Hematopoietic multipotent progenitor cell treated with erythropoietin and hydrocortisone succinate and interleukin-3 and kit ligand, for 4 days (in vitro differentiated cells): ENCODE measurements around the gene AKAP12.
"Not testable (repeated sequence)": the region's sequence is repeated elsewhere in the genome, so short reads cannot be mapped to it uniquely, and the experiment has no call there.

ENCODE experiments used
- DNase-seq: peaks from one replicate; pipeline ENCODE4 v3.0.0-alpha.2; 2015

Gene AKAP12

DNA sequence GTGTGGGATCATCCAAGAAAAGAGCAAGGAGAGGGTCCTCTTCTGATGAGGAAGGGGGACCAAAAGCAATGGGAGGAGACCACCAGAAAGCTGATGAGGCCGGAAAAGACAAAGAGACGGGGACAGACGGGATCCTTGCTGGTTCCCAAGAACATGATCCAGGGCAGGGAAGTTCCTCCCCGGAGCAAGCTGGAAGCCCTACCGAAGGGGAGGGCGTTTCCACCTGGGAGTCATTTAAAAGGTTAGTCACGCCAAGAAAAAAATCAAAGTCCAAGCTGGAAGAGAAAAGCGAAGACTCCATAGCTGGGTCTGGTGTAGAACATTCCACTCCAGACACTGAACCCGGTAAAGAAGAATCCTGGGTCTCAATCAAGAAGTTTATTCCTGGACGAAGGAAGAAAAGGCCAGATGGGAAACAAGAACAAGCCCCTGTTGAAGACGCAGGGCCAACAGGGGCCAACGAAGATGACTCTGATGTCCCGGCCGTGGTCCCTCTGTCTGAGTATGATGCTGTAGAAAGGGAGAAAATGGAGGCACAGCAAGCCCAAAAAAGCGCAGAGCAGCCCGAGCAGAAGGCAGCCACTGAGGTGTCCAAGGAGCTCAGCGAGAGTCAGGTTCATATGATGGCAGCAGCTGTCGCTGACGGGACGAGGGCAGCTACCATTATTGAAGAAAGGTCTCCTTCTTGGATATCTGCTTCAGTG, 110.8 kb downstream of the AKAP12 start:
- no peak for DNase-seq

DNA sequence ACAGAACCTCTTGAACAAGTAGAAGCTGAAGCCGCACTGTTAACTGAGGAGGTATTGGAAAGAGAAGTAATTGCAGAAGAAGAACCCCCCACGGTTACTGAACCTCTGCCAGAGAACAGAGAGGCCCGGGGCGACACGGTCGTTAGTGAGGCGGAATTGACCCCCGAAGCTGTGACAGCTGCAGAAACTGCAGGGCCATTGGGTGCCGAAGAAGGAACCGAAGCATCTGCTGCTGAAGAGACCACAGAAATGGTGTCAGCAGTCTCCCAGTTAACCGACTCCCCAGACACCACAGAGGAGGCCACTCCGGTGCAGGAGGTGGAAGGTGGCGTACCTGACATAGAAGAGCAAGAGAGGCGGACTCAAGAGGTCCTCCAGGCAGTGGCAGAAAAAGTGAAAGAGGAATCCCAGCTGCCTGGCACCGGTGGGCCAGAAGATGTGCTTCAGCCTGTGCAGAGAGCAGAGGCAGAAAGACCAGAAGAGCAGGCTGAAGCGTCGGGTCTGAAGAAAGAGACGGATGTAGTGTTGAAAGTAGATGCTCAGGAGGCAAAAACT, 111.5 kb downstream of the AKAP12 start:
- no peak for DNase-seq

DNA sequence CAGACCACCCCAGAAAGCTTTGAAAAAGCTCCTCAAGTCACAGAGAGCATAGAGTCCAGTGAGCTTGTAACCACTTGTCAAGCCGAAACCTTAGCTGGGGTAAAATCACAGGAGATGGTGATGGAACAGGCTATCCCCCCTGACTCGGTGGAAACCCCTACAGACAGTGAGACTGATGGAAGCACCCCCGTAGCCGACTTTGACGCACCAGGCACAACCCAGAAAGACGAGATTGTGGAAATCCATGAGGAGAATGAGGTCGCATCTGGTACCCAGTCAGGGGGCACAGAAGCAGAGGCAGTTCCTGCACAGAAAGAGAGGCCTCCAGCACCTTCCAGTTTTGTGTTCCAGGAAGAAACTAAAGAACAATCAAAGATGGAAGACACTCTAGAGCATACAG, 112.0 kb downstream of the AKAP12 start:
- DNase-seq: no peak

DNA sequence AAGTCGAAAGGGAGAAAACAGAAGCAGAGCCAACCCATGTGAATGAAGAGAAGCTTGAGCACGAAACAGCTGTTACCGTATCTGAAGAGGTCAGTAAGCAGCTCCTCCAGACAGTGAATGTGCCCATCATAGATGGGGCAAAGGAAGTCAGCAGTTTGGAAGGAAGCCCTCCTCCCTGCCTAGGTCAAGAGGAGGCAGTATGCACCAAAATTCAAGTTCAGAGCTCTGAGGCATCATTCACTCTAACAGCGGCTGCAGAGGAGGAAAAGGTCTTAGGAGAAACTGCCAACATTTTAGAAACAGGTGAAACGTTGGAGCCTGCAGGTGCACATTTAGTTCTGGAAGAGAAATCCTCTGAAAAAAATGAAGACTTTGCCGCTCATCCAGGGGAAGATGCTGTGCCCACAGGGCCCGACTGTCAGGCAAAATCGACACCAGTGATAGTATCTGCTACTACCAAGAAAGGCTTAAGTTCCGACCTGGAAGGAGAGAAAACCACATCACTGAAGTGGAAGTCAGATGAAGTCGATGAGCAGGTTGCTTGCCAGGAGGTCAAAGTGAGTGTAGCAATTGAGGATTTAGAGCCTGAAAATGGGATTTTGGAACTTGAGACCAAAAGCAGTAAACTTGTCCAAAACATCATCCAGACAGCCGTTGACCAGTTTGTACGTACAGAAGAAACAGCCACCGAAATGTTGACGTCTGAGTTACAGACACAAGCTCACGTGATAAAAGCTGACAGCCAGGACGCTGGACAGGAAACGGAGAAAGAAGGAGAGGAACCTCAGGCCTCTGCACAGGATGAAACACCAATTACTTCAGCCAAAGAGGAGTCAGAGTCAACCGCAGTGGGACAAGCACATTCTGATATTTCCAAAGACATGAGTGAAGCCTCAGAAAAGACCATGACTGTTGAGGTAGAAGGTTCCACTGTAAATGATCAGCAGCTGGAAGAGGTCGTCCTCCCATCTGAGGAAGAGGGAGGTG, 112.9 kb downstream of the AKAP12 start:
- DNase-seq: no peak

DNA sequence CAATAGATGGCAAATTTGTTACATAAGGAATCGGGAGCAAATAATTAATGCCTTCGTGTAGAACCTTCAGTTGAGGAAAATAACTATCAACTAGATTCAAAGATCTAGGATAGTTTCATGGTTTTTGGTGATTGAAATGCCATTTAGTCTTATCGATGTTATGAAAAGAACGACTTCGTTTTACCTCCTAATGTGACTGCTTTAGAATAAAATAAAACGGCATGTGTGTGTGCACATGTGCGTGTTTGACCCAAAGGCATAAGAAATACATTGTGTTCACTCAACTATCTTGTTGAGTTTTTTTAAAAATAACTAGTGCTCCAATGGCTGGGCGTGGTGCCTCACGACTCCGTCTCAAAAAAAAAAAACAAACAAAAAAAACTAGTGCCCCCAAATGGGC, 114.0 kb downstream of the AKAP12 start:
- DNase-seq: no peak

DNA sequence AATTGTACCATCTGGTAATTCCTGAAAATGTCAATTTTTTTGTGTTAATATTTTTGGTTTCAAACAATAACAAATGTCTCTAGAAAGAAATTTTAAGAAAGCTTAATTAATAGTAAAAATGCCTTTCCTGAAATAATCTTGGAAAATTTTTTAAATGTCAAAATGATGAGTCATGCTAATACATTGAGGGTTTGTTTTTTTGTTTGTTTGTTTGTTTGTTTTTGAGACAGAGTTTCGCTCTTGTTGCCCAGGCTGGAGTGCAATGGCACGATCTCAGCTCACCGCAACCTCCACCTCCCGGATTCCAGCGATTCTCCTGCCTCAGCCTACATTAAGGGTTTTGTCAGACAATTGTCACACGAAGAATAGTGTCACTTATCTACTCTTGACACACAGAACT, 117.2 kb downstream of the AKAP12 start:
- DNase-seq: not testable (repeated sequence)

DNA sequence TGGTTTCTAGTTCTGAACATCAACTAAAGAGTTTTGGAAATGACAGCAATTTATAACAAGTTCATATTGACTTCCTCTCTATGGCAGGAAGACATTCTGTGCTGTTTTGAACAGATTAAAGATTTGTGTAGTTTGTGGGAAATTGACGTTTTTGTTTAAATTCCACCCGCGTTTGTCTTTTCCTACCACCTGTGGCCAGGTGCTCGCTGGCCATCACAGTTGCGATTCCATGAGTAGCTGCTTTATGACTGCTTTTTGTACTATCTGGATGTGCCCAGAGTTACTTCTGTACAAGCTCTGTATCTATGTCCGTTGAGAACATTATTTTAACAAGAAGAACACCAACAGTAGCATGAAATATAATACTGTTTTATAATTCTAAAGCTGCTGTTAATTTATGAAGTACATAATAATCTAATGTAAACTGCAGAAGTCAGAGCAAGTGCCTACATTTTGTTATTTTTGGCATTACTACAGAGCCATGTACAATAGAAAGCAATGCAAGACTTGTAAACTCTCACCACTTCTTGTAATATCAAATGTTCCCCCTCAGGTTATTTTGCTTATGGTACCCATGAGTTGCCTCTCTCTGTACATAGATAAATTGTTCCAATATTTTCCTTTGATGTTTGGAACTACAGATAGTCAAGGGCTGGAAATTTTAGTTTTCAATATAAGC, 118.1 kb downstream of the AKAP12 start:
- no peak for DNase-seq

DNA sequence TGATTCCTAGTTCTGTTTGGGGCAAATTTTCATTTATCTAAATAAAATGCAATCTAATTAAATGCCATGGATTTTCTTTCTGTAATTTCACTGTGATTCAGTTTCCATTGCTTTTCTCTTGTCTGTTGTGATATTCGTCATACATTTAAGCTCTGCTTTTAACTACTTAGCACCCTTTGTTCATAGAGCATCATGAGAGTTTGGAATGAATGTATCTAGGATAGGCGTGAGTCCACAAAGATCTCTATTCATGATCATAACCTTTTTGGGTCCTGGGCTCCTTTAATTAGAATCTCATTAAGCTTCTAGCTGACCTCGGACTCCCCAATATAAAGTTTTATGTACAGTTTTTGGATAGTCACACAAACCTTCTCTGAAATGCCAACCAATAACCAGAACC, 118.7 kb downstream of the AKAP12 start:
- DNase-seq: no peak

DNA sequence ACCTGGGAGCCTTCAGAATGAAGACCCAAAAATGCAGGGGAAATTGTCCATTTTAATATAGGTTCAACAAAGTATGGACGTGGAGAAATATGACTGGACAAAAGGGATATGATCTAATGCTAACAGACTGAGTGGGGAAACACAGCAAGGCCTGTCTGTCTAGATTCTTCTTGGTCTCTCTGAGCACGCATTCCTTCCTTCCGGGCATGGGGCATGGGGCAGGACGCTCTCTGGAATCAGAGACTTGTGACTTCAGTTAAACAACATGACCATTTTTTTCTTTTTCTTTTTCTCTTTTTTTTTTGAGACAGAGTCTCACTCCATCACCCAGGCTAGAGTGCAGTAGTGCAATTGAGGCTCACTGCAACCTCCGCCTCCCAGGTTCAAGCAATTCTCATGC, 119.7 kb downstream of the AKAP12 start:
- DNase-seq: no peak

DNA sequence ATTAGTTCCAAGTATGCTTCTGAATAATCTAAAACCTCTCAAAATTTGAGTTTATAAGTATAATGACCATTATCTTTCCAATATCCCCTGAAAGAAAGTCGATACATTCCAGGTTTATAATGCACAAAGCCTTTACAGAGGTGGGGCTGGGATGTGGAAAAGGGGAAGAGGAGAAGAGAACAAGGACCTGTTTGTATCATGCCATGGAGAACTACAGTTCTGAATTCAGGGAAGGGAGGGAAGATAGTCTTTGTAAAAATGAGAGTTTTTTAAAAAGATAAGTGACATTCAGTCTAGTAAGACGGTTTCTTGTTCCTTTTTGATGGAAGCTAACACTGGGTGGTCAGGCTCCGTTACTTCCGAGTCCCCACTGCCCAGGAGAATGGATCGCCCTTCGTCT, 125.5 kb downstream of the AKAP12 start:
- no peak for DNase-seq

DNA sequence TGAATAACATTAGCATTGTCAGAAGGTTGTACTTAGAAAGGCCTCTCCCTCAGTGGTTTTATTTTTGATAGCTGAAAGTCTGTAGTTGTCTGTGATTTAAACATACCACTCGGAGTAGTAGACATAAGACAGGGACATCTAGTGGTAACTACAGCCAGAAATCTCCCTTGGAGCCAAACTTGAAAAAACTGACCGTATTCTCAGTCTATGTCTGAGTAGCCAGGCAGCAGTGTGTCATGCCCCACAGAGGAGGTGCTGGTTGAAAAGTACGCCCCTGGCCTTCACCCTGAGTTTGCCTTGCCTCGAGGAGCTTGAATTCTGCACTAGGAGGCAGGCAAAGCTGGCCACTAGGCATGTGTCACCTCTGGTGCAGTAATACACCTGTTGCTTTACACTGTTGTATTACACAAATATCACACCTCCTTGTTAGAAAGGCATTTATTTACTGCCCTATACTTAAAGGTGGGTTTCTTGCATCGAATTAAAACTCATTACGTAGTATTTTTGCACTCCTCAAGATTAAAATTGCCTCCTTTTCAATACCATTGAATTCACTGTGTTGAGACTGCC, 130.8 kb downstream of the AKAP12 start:
- no peak for DNase-seq

DNA sequence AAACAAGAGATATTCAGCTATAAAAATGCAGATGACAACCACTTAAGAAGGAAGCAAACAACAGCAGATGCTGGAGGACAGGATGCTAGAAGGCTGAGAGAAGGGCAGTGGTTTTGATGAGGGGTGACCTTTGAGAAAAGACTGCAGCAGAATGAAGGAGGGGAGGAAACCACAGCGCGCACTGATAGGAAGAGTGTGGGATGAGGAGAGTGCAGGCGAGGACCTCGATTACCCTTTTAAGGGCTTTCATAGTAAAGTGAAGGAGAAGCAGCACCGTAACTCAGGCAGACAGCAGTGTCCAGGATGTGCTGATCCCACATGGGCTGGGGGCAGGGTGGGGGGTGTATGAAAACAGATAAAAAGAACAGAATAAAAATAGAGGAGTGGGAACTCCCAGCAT, 132.4 kb downstream of the AKAP12 start:
- peak; percentile 29 for DNase-seq

DNA sequence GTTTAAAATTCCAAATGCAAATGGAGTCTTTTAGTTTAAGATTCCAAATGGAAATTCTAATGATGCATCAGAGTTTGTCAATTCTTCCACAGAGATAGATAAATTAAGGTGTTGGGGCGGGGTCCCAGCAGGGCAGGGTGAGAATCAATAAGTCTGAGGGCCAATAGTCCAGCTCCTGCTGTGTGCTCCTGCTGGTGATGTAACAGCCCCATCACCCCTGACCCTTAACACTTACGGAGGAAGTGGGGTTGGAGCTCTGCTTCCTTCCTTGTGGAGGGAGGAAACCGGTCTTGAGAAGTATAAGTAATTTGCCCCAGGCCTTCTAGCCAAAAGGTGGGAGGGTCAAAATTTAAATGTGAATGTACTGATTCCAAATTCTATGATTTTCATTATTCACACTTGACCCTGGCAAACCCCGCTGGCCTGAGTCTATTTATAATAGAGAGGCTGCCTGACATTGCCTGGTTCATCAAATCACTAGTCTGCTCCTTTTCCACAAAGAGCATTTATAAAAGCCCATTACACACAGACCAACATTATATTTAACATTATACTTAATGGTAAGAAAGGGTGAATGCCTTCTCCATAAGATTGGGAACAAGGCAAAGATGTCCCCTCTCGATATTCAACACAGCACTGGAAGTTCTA, 134.4 kb downstream of the AKAP12 start:
- no peak for DNase-seq

DNA sequence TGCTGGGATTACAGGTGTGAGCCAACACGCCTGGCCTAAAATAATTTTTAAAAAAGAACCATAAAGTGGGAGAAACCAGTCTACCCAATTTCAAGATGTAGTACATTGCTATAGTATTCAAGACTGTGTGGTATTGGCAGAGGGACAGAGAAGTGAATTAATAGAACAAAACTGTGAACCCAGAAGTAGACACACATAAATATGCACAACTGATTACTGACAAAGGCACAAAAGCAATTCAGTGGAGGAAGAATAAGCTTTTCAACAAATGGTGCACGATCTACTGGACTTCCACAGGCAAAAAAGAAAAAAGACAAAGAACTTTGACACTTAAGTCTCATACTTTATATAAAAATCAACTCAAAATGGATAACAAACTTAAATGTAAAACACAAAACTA, 136.1 kb downstream of the AKAP12 start:
- no peak for DNase-seq

DNA sequence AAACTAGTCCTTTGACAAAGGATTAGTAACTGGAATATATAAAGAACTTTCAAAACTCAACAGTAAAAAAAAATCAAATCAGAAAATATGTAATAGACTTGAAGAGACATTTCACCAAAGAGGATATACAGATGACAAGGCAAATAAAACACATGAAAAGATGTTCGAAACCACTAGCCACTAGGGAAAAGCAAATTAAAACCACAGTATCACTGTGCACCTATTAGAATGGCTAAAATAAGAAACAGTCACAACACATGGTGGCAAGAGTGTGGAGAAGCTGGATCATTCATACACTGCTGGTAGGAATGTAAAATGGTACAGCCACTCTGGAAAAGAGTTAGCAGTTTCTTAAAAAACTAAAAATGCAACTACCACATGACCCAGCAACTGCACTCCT, 136.7 kb downstream of the AKAP12 start:
- no peak for DNase-seq

DNA sequence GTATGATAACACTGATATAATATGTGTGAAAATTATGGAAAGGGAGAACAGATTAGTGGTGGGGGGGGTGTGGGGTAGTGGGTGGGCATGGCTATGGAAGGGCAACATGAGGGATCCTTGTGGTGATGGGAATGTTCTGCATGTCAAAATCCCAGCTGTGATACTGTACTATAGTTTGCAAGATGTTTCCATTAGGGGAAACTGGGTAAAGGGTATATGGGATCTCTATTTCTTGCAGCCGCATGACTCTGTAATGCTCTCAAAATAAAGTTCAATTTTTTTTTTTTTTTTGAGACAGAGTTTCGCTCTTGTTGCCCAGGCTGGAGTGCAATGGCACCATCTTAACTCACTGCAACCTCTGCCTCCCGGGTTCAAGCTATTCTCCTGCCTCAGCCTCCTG, 137.3 kb downstream of the AKAP12 start:
- no peak for DNase-seq

DNA sequence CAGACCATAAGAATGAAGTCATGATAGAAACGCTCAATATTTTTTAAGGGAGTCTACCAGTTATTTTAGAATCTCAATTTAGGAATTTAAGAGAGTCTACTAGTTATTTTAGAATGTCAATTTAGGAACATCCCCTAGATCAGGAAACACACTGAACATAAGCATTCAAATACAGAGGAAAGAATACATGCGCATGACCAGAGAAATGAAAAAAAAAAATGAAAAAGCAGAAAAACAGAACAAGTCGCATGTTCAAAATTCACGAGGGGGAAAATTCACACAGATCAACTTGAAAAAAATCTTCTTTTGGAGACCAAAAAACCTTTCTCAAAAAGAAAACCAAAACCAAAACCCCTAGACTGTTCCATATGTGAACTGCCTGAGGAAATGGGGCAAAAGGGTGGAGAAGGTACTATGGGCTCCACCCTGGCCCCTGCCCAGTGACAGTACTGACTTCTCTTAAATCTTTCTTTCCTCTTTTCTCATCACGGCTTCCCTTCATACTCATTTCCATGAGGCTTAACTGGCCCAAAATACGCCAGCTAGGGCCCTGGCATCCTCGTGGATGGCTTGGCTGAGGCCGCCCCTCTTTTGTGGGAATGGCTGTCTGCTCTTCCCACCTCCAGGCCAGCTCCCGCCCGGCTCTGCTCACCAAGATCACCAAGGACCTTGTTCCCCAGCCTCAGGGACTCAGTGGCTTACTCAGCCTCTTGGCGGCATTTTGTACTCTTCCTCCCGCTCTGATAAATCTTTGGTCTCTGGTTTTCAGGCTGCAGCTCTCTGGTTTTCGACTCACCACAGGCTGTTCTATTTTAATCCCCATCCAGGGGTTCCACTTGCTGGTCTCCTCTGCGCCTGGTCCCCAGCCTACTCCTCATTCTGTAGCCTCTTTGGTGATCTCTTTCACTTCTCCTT, 140.4 kb downstream of the AKAP12 start:
- peak; percentile 55 for DNase-seq

DNA sequence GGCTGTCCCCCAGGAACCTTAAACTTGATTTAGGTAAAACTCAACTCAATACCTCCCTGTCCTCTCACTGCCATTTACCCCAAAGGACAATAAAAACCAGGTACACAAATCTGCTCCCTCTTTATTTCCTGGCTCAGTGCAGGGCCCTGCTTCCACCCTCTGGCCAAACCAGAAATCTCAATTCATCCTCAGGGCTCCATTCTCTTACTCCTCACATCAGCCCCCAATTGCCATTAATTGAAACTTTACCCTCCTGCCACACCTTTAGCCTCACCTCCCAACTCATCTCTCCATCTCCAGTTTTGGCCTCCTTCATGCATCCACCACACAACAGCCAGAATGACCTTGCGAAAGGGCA, 141.1 kb downstream of the AKAP12 start:
- no peak for DNase-seq

DNA sequence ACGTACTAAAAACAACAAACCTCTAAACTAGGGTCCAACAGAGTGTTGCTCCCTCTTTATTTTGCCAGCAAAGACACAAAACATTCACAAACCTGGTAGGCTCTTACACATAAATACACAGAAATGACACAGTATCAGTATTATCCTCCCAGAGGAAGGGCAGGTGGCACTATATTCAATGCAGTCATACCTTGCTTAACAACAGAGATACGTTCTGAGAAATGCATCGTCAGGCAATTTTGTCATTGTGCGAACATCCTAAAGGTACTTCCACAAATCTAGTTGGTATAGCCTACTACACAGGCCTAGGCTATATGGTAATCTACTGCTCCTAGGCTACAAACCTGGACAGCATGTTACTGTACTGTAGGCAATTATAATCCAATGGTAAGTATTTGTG, 142.0 kb downstream of the AKAP12 start:
- no peak for DNase-seq

DNA sequence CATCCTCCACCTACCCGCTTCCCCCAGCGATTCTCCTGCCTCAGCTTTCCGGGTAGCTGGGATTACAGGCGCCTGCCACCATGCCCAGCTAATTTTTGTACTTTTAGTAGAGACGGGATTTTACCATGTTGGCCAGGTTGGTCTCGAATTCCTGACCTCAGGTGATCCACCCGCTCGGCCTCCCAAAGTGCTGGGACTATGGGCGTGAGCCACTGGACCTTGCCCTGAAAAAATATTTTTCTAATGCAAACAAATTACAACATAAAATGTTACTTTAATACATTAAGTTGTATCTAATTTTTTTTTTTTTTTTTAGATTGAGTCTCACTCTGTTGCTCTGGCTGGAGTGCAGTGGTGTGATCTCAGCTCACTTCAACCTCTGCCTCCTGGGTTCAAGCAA, 142.9 kb downstream of the AKAP12 start:
- not testable (repeated sequence) for DNase-seq

DNA sequence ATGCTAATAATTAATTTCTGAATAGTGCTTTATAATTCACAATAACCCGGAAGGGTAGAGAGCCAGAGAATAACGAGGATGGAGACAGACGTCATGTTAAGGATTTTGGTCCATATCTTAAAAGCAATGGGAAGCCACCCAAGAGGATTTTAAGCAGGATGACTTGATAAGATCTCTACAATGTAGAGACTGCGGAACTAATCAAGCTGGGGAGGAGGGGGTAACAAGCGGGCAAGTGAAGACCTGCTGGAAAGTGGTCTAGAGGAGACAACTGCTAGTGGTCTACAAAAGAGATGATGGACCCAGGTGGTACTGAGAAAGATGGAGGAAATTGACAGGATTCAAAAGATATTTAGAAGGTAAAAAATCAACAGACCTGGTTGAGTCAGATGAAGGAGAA, 144.4 kb downstream of the AKAP12 start:
- DNase-seq: no peak
